ENCODE measurements around the gene SSUH2.

SSUH2 gene

GRCh38 chr3:8635125-8635524 lies 9.5 kb downstream of the SSUH2 start:
- Histone ChIP-seq H3K27me3 (ENCODE audit: insufficient read depth, low read length) (no peaks in the 10 kb centered on the region), H3K27ac (ENCODE audit: low read length) (no peak overlapping the region), H3K4me1 (ENCODE audit: insufficient read depth, low read length) (no peaks in the 10 kb centered on the region), H3K4me3 (ENCODE audit: low read length) (no peak overlapping the region), H3K9ac (ENCODE audit: low read depth, low read length) (no peak overlapping the region), H3K9me3 (ENCODE audit: insufficient read depth, low read depth, low read length) (no peaks in the 10 kb centered on the region), H3K36me3 (ENCODE audit: insufficient read depth, low read depth, low read length) (no peaks in the 10 kb centered on the region)

DNA sequence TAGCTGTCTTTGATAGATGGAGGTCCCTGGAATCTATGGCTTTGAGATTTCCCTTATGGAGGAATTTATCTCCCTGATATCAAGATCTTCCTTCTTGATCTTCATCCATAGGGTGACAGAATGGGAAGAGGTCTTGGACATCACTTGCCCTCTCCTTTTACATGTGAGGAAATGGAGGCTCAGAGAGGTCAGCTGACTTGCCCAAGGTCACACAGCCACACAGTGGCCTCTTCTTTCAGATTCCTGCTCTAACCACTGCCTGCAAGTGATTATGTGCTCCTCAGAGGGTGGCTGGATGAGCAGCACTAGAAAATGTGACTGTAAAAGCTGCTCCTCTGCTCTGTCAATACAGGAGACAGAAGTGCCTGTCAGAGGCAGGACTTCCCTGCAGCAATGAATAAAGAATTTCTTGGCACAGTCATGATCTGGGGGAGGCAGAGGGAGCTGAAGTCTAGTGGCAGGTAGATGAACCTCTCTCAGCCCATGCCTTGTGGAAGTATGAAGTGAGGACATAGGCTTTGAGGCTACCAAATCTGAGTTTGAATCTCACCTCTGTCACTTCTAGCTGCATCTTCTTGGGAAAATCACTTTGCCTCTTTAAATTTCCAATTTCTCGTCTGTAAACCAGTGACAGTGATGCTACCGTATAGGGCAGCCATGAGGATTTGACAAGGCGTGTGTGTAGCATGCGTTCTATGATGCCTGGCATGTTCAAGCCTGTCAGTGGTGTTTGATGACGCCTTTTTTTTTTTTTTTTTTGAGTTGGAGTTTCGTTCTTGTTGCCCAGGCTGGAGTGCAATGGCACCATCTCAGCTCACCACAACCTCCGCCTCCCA lies 12.0 kb downstream of the SSUH2 start:
- no peaks in the 10 kb centered on the region for H3K9me3 ChIP-seq (ENCODE audit: insufficient read depth, low read depth, low read length)
- no peaks in the 10 kb centered on the region for H3K36me3 ChIP-seq (ENCODE audit: insufficient read depth, low read depth, low read length)
- no peak overlapping the region for H3K4me3 ChIP-seq (ENCODE audit: low read length)
- H3K27me3 ChIP-seq (ENCODE audit: insufficient read depth, low read length) = no peaks in the 10 kb centered on the region
- no peaks in the 10 kb centered on the region for H3K4me1 ChIP-seq (ENCODE audit: insufficient read depth, low read length)
- no peak overlapping the region for H3K27ac ChIP-seq (ENCODE audit: low read length)
- no peak overlapping the region for H3K9ac ChIP-seq (ENCODE audit: low read depth, low read length)

GRCh38 chr3:8631661-8632060 lies 12.9 kb downstream of the SSUH2 start:
- H3K4me3 ChIP-seq (ENCODE audit: low read length) = no peak overlapping the region
- H3K4me1 ChIP-seq (ENCODE audit: insufficient read depth, low read length) = no peaks in the 10 kb centered on the region
- H3K9ac ChIP-seq (ENCODE audit: low read depth, low read length) = no peak overlapping the region
- no peaks in the 10 kb centered on the region for H3K27me3 ChIP-seq (ENCODE audit: insufficient read depth, low read length)
- no peaks in the 10 kb centered on the region for H3K36me3 ChIP-seq (ENCODE audit: insufficient read depth, low read depth, low read length)
- no peak overlapping the region for H3K27ac ChIP-seq (ENCODE audit: low read length)
- no peaks in the 10 kb centered on the region for H3K9me3 ChIP-seq (ENCODE audit: insufficient read depth, low read depth, low read length)

GRCh38 chr3:8629151-8630021 lies 15.2 kb downstream of the SSUH2 start:
- Histone ChIP-seq H3K4me3 (ENCODE audit: low read length) (no peak overlapping the region), H3K4me1 (ENCODE audit: insufficient read depth, low read length) (no peaks in the 10 kb centered on the region), H3K27ac (ENCODE audit: low read length) (no peak overlapping the region), H3K9me3 (ENCODE audit: insufficient read depth, low read depth, low read length) (no peaks in the 10 kb centered on the region), H3K9ac (ENCODE audit: low read depth, low read length) (no peak overlapping the region), H3K27me3 (ENCODE audit: insufficient read depth, low read length) (no peaks in the 10 kb centered on the region), H3K36me3 (ENCODE audit: insufficient read depth, low read depth, low read length) (no peaks in the 10 kb centered on the region)

- Histone ChIP-seq H3K27me3 (ENCODE audit: insufficient read depth, low read length) (no peaks in the 10 kb centered on the region), H3K4me3 (ENCODE audit: low read length) (no peak overlapping the region), H3K36me3 (ENCODE audit: insufficient read depth, low read depth, low read length) (no peaks in the 10 kb centered on the region), H3K4me1 (ENCODE audit: insufficient read depth, low read length) (0 out of 2 replicates have a peak, but pooled peaks cover 3% of the 10 kb centered on the region), H3K9me3 (ENCODE audit: insufficient read depth, low read depth, low read length) (no peaks in the 10 kb centered on the region), H3K9ac (ENCODE audit: low read depth, low read length) (no peak overlapping the region), H3K27ac (ENCODE audit: low read length) (no peak overlapping the region)
These were observed 16.6 kb downstream of the SSUH2 start for GRCh38 chr3:8627949-8628348.

DNA sequence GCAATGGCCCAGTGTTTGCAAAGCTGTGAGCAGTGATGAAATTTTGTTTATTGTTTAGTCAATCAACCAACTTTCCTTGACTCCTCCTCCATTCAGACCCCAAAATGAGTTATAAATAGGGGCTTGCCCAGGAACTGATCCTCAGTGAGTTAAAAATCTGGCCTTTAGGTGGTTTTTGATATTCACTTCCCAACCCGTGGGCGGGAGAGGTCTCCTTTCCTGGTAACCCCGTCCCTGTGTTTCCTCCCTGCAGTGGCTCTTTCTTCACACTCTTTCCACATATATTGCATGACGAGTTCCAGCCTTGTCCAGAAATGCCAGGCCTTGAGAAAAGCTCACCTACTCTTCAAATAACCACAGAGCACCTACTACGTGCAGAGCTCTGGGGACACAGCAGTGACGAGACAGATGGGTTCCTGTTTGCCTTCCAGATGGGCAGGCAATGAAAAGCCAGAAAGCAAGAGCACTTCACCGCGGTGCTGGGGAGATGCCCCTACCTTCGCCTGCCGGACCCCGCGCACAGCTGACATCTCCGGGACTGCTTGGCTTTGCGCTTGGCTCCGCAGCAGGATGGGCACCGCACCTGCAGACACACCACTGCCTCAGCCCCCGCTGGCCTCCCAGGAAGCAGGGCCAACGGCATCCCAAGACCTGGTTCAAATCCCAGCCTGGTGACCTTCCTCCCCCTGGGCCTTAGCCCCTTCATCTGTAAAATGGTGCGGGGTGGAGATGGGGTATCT lies 17.2 kb downstream of the SSUH2 start:
- H3K27me3 ChIP-seq (ENCODE audit: insufficient read depth, low read length) = no peaks in the 10 kb centered on the region
- no peaks in the 10 kb centered on the region for H3K9me3 ChIP-seq (ENCODE audit: insufficient read depth, low read depth, low read length)
- H3K4me3 ChIP-seq (ENCODE audit: low read length) = no peak overlapping the region
- no peak overlapping the region for H3K9ac ChIP-seq (ENCODE audit: low read depth, low read length)
- H3K36me3 ChIP-seq (ENCODE audit: insufficient read depth, low read depth, low read length) = no peaks in the 10 kb centered on the region
- H3K4me1 ChIP-seq (ENCODE audit: insufficient read depth, low read length) = 0 out of 2 replicates have a peak, but pooled peaks cover 3% of the 10 kb centered on the region
- no peak overlapping the region for H3K27ac ChIP-seq (ENCODE audit: low read length)

- Histone ChIP-seq H3K4me3 (ENCODE audit: low read length) (no peak overlapping the region), H3K9me3 (ENCODE audit: insufficient read depth, low read depth, low read length) (no peaks in the 10 kb centered on the region), H3K27me3 (ENCODE audit: insufficient read depth, low read length) (no peaks in the 10 kb centered on the region), H3K36me3 (ENCODE audit: insufficient read depth, low read depth, low read length) (no peaks in the 10 kb centered on the region), H3K4me1 (ENCODE audit: insufficient read depth, low read length) (0 out of 2 replicates have a peak, but pooled peaks cover 3% of the 10 kb centered on the region), H3K9ac (ENCODE audit: low read depth, low read length) (no peak overlapping the region), H3K27ac (ENCODE audit: low read length) (no peak overlapping the region)
These were observed 18.6 kb downstream of the SSUH2 start for GRCh38 chr3:8625991-8626390.

GRCh38 chr3:8624612-8625011 lies 20.0 kb downstream of the SSUH2 start:
- 0 out of 2 replicates have a peak, but pooled peaks cover 3% of the 10 kb centered on the region for H3K4me1 ChIP-seq (ENCODE audit: insufficient read depth, low read length)
- no peaks in the 10 kb centered on the region for H3K36me3 ChIP-seq (ENCODE audit: insufficient read depth, low read depth, low read length)
- H3K27ac ChIP-seq (ENCODE audit: low read length) = no peak overlapping the region
- no peak overlapping the region for H3K9ac ChIP-seq (ENCODE audit: low read depth, low read length)
- H3K27me3 ChIP-seq (ENCODE audit: insufficient read depth, low read length) = no peaks in the 10 kb centered on the region
- H3K9me3 ChIP-seq (ENCODE audit: insufficient read depth, low read depth, low read length) = no peaks in the 10 kb centered on the region
- no peak overlapping the region for H3K4me3 ChIP-seq (ENCODE audit: low read length)

DNA sequence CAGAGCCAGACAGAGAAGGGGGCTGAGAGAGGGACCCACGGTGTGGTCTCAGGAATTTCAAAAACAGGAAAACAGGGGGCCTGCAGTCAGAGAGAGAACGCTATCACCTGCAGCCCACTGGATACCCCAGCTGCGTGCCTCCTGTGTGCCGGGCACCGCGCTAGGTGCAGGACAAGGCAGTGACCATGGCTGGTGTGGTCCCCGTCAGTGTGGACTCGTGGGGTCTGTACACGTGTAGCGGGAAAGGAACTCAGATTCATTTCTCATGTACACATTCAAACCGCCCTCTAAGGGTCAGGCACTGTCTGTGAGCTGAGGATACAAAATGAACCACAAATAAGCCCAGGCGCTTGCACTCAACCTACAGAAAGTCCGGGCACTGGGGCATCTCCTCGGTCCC lies 20.9 kb downstream of the SSUH2 start:
- Histone ChIP-seq H3K4me3 (ENCODE audit: low read length) (no peak overlapping the region), H3K36me3 (ENCODE audit: insufficient read depth, low read depth, low read length) (no peaks in the 10 kb centered on the region), H3K27me3 (ENCODE audit: insufficient read depth, low read length) (no peaks in the 10 kb centered on the region), H3K9me3 (ENCODE audit: insufficient read depth, low read depth, low read length) (no peaks in the 10 kb centered on the region), H3K27ac (ENCODE audit: low read length) (no peak overlapping the region), H3K9ac (ENCODE audit: low read depth, low read length) (0 out of 2 replicates have a peak overlapping the region, but pooled peaks have one; percentile 16), H3K4me1 (ENCODE audit: insufficient read depth, low read length) (0 out of 2 replicates have a peak, but pooled peaks cover 3% of the 10 kb centered on the region)

DNA sequence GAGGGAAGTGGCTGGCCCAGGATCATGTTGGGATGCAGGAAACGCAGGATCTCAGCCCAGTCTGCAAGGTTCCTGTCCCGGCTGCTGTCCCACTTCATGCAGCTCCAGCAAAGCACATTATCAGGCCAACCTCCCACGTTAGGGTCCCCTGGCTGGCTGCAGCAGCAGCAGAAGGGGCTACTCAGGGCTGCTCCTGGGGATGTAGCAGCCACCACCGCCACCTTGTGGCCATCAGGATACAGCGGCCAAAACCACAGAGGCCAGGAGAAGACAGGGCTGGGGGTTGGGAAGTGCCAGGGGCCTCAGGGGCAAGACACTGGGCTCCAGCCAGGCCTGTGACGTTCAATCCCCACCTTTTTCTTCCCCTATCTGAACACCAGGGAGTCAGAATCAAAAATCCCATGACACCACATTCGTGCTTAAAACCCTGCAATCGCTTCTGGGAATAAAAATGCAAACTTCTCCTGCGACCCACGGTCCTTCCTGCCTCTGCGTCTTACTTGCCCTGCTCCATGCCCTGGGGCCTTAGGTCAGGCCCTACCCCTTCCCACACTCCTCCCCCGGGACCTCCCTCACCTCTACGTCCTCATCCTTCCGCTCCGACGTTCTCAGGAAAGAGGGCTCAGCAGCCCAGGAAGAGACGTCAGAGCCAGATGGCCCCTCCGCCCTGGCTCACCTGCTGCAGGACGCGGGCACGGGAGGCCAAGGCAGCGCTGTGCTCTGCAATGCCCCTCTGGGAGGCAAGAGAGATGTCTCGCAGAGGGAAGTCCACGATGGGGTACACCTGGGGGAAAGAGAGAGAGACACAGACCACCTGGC lies 21.5 kb downstream of the SSUH2 start:
- Histone ChIP-seq H3K9me3 (ENCODE audit: insufficient read depth, low read depth, low read length) (no peaks in the 10 kb centered on the region), H3K4me3 (ENCODE audit: low read length) (no peak overlapping the region), H3K36me3 (ENCODE audit: insufficient read depth, low read depth, low read length) (no peaks in the 10 kb centered on the region), H3K27me3 (ENCODE audit: insufficient read depth, low read length) (no peaks in the 10 kb centered on the region), H3K4me1 (ENCODE audit: insufficient read depth, low read length) (0 out of 2 replicates have a peak, but pooled peaks cover 3% of the 10 kb centered on the region), H3K9ac (ENCODE audit: low read depth, low read length) (0 out of 2 replicates have a peak overlapping the region, but pooled peaks have one; percentile 16), H3K27ac (ENCODE audit: low read length) (no peak overlapping the region)

Data from iPS-20b (cell line).